H1 (cell line): ENCODE data around the gene SLC17A8.

Experiments
- CTCF ChIP-seq, 3 experiments: IDR thresholded peaks; 1 replicate in 2 of 3; 2 replicates in 1 of 3; pipeline versions ENCODE4 v1.5.1 to v1.6.1; 2011; ENCODE audit warnings: low read length in 3 of 3, mild to moderate bottlenecking in 3 of 3, inconsistent platforms in 2 of 3, low read depth in 1 of 3, moderate library complexity in 1 of 3; ENCODE audit not compliant: insufficient read depth in 1 of 3; ENCODE audit errors: control extremely low read depth in 1 of 3
- EZH2 ChIP-seq: fragments of 200-600 bp; sonication (generic); IDR thresholded peaks from 2 replicates; pipeline ENCODE4 v1.7.1; 2012; ENCODE audit warnings: low read depth, mild to moderate bottlenecking, moderate library complexity, low read length, inconsistent platforms; ENCODE audit not compliant: severe bottlenecking
- KDM5A ChIP-seq: fragments of 200-600 bp; IDR thresholded peaks from 2 replicates; pipeline ENCODE4 v1.7.1; 2012; ENCODE audit warnings: mild to moderate bottlenecking, low read length, inconsistent platforms, mixed read lengths
- MAX ChIP-seq: IDR thresholded peaks from 2 replicates; pipeline ENCODE4 v1.6.1; 2012; ENCODE audit warnings: inconsistent platforms
- POLR2A ChIP-seq, 2 experiments: IDR thresholded peaks; 1 replicate in 1 of 2; 2 replicates in 1 of 2; pipeline ENCODE4 v1.6.1; 2011; ENCODE audit warnings: low read depth in 2 of 2, low read length in 2 of 2, mild to moderate bottlenecking in 2 of 2; ENCODE audit errors: control extremely low read depth in 1 of 2
- POLR2AphosphoS5 ChIP-seq: IDR thresholded peaks from 2 replicates; pipeline ENCODE4 v1.6.1; 2011; ENCODE audit warnings: low read depth, low read length
- SP4 ChIP-seq: IDR thresholded peaks from 2 replicates; pipeline ENCODE4 v1.6.1; 2012; ENCODE audit warnings: low read length, inconsistent platforms
- TCF12 ChIP-seq: IDR thresholded peaks from 2 replicates; pipeline ENCODE4 v1.6.1; 2011; ENCODE audit warnings: low read depth, mild to moderate bottlenecking, low read length

DNA sequence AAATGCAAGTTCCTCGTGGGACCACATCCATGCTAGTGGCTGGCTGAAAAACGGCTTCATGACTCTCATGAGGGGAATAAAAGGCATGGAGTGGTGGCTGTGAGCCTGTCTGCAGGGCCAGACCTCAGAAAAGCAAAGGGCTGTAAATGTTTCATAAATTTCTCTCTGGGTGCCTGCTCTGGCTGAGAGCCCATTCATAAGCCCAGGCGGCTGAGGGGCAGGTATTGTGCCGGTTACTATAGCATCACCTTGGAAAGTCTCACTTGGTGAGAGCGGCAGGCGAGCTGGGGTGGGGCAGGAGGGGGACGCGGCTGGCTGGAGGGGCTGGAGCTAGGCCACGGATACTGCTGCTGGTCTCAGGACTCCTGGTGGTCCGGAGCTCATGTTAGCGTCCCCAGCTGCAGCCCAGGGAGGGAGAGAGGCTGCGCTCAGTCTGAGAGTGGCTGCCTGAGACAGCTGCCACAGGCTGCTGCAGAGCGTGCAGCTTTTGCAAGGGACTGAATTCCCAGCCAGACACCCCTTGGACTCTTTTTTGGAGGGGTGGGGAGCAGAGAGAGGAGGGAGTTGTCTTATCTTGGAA, at the start of gene SLC17A8:
- TF ChIP-seq POLR2A (IDR thresholded peaks at IDR 0.05; ENCODE audit: control extremely low read depth in 1 of 2, low read depth in 2 of 2, low read length in 2 of 2) (no peak), POLR2AphosphoS5 (no peak), EZH2 (no peak), SP4 (no peak), CTCF (IDR thresholded peaks at IDR 0.05; ENCODE audit: control extremely low read depth in 1 of 3, insufficient read depth in 1 of 3, low read depth in 1 of 3, low read length in 3 of 3) (no peak), TCF12 (no peak), MAX (no peak), KDM5A (no peak)
